NCI-H82 treated with DMSO at 0.1 percent for 48 hours (cell line): Measurements from ENCODE around the gene LYZL1.
"Not testable (repeated sequence)": the region's sequence is repeated elsewhere in the genome, so short reads cannot be mapped to it uniquely, and the experiment has no call there.

Source experiments
- DNase-seq: peaks from one replicate; lab custom pipeline; 2025; ENCODE audit not compliant: unreplicated experiment; lab: John Stamatoyannopoulos, UW

LYZL1 gene

DNA sequence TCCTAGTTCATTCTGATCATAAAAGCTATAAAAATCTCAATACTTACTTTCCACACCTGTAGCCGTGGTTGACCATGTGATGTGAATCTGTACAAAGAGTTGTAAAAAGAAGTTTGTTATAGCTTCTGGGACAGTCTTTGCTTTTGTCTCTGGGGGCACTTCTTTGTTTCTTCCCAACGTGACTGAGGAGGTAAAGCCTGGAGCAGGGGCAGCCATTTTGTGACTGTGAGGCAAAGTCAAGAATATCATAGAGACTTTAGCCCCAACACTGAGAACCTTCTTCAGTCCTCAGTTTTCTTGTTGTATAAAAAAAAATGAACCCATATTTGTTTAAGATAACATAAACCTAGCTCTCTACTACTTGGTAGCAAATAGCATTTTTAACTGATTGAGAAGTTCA lies 29.4 kb upstream of the LYZL1 start:
- no peak for DNase-seq

DNA sequence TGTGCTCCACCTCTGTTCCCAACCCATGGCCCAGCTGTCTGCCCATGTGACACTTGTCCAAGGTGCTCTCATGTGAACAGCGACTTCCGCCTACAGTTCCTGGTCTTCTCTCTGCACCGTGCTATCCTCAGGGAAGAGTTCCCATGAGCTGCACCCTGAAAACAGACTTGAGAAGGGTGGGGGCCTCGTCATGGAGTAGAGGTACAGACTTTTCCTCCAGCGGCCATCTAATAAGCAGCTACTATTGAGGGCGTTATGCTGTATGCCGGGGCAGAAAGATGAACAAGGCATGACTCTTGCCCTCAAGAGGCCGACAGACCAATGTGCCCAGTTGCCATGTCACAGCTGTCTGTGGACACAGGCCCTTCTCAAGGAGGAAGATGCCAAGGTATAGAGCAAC lies 25.4 kb upstream of the LYZL1 start:
- no peak for DNase-seq

DNA sequence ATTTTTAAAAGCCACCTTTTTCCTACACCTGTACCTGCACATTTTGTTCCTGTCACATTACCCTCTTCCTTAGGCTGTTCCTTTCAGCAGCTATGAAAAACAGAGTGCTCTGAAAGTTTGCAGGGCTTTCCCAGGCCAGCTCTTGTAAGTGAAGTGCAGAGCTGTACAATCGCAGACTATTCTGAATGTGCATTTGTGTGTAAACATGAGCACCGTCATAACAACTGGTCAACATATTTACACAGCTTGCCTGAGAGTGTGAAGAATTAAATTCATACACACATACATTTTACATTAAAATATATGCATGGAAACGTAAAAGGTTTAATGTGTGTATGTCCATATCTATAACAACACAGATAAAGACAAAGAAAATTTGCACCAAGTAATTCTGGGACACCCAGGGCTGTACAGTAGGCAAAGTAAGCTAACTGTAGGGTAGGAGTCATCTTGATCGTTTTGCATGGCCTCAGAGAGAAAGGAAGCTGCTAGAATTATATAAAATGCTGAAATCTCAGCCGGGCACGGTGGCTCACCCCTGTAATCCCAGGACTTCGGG lies 23.6 kb upstream of the LYZL1 start:
- no peak for DNase-seq

DNA sequence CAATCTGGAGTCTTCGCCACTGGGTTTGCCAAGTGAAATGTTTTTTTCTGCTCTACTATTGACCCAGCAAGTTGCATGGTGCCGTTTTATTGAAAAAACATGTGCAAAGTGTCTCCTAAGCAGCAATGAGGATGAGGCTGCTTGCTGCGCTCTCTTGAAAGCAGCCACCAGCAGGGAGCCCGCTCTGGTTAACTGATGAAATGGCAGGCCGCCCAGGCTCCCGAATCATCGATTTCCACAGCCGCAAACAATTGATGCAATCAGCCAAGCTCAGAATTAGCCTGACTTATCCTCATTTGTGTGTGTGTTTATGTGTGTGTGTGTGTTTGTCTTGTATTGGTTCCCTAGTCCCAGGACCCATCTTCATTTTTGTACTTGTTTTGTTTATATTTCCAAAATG lies 22.2 kb upstream of the LYZL1 start:
- no peak for DNase-seq

DNA sequence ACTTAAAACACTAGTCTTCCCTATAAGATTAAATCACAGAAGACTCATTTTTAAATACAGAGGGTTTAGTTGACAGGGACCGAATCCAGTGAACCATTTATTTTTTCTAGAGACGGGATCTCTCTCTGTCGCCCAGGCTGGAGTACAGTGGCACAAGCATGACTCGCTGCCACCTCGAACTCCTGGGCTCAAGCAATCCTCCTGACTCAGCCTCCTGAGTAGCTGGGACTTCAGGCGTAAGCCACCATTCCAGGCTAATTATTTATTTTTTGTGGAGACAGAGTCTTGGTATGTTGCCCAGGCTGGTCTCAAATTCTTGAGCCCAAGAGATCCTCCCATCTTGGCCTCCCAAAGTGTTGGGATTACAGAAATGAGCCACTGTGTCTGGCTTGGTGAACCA lies 20.9 kb upstream of the LYZL1 start:
- no peak for DNase-seq

DNA sequence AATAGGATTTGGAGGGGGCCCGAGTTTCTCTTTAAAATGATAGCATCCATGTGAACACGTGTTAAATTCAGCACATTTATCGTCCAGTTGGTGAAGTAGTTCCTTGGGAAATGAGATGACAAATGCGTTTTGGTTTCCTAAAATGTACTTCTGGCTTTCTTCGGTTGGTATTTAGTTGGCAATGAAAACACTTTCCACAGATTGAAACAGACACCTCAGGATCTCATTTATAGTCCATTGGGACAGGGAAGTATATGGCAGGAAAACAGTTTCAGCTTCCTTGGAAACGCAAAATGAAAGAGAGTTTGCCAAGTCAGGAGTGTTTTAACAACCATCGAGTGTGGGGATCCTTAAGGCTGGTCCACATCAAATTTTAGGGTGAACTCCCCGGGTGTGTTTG lies 19.4 kb upstream of the LYZL1 start:
- DNase-seq: no peak

DNA sequence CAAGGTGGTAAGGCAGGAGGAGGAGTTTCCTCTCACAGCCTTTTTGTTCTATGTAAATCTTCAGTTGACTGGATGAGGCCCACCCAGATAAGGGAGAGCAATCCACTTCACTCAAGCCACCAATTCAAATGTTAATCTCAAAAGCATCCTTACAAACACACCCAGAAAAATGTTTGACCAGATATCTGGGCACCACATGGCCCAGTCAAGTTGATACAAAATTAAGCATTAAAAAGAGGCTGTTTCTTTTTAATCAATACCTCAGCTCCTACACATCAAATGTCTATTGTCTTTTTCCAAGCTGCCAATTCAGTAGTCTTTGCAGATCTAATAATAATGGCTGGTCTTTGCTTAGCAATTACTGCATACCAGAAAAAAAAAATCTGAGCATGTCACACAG lies 18.0 kb upstream of the LYZL1 start:
- DNase-seq: no peak

DNA sequence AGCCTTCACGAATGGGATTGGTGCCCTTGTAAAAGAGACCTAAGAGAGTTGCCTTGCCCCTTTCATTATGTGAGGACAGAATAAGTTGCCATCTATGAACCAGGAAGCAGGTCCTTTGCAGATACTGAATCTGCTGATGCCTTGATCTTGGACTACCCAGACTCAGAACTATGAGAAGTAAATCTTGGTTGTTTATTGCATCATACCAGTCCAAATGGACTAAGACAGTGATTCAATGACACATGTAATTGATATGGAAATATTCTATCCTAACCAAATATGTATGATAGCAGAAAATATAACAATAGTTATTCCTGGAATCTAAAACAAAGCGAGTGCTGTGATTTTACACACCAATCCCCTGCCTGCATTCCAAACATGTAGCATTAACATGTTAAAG lies 17.0 kb upstream of the LYZL1 start:
- DNase-seq: no peak

DNA sequence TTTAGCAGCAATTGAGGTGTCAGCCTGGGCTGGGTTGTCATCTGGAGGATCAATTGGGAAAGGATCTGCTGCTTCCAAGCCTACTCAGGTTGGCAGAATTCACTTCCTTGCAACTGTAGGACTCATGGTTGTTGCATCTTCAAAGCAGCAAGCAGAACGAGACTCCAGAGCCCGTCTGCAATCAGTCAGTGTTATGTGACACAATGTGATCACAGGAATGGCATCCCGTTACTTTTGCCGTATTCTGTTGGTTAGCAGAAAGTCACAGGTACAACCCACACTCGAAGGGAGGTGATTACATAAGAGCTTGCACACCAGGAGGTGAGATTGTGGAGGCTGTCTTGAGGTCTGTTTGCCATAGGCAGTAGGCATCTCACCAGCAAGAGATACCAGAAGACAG lies 15.4 kb upstream of the LYZL1 start:
- no peak for DNase-seq

DNA sequence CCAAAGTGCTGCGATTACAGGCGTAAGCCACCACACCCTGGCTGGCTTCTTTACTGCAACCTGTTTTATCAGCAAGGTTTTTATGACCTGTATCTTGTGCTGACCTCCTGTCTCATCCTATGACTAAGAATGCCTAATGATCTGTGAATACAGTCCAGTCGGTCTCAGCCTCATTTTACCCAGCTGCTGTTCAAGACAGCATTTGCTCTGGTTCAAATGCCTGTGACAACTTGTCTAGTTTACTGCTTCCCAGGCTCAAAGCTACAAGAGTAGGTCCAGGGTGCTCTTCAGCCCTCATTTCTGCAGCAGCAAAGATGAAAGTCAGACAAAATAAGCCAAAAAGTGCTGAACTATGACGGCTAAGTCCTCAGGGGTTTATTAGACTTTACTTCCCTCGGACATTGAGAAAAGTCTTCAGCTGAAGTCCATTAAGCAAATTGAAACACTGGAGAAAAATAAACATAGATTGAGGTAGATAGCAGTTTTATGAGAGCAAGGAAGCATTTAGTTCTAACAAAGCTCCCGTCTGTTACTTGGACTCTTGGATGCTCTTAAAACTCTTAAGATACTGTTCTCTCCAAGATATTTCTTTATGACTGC lies 12.5 kb upstream of the LYZL1 start:
- no peak for DNase-seq

DNA sequence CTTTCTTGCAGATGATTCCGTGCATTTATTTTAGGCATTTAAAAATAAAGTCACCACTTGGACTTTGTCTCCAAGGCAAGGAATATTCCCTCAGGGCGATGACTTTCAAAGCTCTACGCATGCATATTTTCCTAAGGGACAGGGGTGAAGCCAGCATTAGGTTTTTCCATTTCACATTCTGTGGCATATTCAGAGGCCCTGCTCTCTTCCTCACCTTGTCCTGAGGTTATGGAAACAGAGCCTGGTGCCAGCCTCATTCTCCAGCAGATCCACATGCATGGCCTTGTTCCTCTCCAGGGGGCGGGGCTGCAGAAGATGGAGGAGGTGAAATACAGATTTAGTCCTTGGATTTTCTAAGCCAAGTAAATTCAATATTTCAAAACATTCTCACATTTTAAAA lies 11.6 kb upstream of the LYZL1 start:
- DNase-seq: no peak

DNA sequence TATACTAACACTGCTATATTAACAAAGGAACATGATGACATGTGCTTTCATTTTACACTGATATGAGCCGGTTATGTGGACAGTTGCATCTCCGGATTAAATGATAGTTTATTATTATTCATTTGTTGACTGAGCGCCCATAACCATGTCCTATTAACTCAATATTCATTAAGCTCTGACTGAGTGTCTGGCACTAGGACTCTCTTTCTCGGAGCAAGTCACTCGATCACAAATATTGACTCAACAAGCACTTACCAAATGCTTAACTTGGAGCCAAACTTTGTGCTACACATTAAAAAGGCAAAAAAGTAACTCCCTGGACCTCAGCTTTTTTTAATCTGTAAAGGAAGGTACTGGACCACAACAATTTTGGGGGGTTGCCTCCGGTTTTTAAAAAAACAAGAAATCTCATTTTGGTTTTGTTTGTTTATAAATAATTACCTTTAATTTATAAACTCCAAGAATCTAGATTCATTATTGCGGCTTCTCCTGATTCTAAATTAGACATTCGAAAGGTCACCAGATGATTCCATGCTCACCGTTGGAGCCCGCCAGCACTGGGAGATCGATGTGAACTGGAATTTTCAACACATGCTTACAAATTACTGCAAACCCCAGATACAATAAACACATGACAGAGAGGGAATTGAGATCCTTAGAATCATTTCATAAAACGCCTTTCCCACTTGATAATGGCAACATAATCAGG lies 8.9 kb upstream of the LYZL1 start:
- no peak for DNase-seq

DNA sequence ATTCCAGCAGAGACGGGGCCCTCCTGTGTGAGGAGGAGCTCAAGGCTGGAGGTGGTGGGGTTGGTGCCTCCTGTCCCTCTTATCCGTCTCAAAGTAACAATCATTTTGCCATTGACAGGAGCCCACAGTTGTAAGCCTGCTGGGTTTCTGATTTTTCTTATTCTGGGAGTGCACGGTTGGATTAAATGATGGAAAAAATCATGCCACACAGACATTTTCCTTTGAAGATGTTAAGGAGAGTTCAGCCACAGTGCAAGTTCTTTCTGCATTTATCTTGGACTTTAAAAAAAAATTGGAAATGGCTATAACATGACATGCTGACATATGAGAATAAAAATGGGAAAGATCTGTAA lies 8.4 kb upstream of the LYZL1 start:
- DNase-seq: no peak

DNA sequence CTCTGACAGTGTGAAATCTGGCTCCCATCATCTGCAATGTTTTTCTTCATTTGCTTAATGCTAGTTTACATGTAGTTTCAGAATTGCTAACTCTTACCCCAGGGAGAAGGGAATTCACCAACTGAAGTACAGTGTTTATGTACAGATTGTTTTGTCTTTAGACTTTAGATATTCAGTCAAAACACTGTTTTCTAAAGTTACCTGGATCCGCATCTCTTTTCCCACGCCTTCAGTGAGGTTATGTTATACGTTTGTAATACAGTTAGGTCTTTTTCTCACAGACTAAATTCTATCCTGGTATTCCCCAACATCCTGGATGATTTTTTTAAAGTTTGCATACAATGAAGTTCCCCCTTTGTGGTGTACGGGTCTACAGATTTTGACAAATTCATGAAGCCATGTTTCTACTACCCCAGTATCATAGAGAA lies 3.2 kb upstream of the LYZL1 start:
- no peak for DNase-seq

DNA sequence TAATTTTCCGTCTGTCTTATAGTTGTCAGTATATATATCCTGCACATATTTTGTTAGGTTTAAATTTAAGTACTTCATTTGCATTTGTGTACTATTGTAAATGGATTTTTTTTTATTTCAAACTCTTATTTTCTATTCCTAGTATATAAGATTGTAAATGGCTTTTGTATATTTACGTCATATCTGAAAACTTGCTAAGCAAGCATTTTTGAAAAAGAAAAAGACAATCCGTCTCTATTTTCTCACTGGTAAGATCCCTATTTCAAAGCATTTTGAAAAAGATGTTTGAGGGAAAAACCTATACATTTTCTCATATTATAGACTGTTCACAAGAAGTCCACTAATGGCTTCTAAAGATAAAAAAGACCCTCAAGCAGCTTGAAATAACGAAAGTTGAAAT lies 1.2 kb upstream of the LYZL1 start:
- DNase-seq: no peak

DNA sequence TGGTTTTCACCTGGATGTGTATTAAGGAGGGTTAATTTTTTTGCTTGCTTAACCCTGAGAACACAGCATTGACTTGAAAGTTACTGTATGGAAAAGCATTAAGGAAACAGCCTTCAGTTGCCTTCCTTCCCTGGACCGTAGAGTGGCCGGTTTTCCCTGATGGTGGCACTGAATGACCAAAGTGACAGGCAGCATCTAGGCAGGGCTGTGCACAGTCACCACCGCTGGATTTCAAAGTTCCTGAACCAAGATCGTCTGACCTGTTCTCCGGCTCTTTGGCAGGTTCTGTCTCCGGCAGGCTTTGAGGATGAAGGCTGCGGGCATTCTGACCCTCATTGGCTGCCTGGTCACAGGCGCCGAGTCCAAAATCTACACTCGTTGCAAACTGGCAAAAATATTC lies 2.7 kb downstream of the LYZL1 start:
- DNase-seq: not testable (repeated sequence)

DNA sequence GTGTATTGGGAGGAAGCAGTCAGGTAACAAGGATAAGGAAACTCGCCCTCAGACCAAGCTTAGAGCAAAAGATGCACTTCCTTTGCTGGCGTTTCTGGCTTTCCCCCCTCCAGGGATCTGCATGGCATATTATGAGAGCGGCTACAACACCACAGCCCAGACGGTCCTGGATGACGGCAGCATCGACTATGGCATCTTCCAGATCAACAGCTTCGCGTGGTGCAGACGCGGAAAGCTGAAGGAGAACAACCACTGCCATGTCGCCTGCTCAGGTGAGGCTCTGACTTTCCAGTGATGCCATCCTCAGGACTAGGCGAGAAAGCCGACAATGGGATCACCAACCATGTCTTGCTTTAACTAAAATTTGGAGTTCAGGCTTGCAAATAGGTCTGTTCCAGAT lies 3.5 kb downstream of the LYZL1 start:
- not testable (repeated sequence) for DNase-seq

DNA sequence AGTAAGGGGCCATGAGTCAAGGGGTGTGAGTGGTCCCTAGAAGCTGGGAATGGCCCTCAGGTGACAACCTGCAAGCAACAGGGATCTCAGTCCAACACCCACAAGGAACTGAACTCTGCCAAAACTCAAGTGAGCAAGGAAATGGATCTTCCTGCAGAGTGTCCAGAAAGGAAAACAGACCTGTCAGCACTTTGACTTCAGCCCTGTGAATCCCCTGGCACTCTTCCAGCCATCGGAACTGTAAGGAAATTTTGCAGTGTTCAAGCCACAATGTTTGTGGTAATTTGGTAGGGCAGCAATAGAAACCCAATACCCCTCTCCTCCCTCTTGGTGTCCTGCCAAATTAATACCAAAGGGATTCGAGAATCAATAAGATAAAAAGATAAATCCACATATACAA lies 6.9 kb downstream of the LYZL1 start:
- DNase-seq: no peak

DNA sequence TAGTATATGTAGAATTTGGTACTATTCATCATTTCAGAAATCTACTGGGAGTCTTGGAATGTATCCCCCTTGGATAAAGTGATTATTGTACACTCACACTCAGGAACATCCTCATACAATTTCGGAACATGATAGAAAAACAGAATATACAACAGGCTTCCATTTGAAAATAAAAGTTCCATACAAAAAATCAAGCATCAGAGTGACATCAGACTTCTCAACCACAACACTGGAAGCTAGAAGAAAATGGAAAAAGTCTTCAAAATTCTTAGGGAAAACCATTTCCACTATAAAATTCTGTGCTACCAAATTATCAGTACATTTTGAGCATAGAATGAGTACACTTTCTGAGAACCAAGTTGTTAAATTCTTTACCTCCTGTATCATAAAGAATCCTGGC lies 8.8 kb downstream of the LYZL1 start:
- DNase-seq: no peak

DNA sequence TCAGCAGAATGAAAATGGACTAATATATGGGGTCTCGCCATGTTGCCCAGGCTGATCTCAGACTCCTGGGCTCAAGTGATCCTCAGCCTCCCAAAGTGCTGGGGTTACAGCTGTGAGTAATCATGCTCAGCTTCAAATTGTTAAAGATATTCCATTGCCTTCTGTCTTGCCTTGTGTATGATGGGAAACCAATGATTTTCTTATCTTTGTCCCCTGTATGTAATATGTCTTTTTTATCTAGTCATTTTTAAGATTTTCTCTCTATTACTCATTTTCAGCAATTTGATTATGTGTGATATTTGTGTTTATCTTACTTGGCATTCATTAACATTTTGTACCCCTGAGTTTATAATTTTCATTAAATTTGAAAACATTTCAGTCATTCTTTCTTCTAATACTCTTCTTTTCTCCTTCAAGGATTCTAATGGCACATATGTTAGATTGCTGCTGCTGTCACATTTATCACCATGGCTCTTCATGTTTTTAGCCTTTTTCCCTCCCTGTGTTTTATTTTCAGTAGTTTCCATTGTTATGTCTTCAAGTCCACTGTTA lies 12.6 kb downstream of the LYZL1 start:
- no peak for DNase-seq

DNA sequence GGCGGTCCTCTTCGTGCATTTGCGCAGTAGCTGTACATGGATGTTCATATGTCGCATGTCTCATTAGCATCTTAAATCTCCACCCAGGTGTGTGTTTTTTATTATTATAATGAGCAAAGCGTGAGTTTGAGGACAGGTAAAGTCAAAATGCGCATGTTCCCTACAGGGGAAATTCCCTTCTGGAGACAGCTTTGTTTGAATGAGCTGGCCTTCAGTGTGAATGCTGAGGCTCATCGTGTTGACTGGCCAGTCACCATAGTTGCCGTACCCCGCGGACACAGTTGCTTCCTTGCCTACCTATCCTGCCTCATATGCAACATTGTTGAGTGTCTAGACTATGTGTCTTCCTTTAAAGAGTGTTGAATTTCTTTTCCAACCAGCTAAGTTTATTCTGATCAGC lies 13.6 kb downstream of the LYZL1 start:
- DNase-seq: no peak

DNA sequence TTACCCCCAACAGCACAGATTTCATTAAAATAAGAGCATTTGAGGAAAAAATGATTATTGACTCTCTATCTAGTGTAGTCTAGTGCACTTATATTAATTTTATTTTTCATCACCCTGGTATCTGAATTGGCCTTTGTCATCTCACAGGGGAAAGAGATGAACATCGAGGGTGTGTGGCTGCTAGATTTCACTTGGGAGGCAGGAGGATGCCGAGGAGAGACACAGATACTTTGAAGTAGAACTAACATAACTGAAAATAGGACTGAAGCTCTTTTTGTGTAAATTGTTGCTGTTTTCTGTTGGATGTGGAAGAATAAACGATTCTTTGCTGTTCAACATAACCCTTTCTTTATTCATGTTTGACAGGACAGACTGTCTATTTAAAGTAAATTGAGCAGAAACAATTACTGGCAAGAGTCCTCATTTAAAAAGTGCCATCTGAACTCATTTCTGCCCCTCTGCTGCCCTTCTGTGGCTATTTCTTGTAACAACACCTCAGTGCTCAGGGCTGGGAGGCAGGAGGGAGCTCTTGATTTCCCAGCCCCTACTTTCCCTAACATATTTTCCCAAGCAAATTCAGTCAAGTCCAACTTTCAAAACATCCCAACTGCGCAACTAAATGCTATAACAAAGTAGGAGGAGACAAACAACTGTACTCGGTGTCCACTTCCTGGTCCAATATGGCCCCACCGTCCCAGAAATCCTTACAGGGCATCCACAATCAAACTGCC lies 15.6 kb downstream of the LYZL1 start:
- DNase-seq: peak; percentile 26
